ENCODE results near the gene GPX4. TPM values are rescaled to one million over a fixed set of nuclear protein-coding genes. Genes with fewer than 3 reads are reported as not detected.

The GPX4 gene
- total and polyA plus RNA-seq, 2 of the 13 experiments (the other 11 are each of a cell fraction or from before 2014, with no cell fraction given), result 535 to 613 TPM

GRCh38 chr19:1093811-1094553, 9.8 kb upstream of the GPX4 start (continued):
- TF ChIP-seq FOXP4 (CRISPR knock-in tag; IDR thresholded peaks at IDR 0.05) (no peak), RARA (CRISPR knock-in tag; IDR thresholded peaks at IDR 0.05) (peak; percentile 47; the same call in 1 of the 2 replicates), ZNF605 (CRISPR knock-in tag; IDR thresholded peaks at IDR 0.05) (no peak; the same call in 1 of the 2 replicates), PAX8 (CRISPR knock-in tag; IDR thresholded peaks at IDR 0.05; ENCODE audit: borderline replicate concordance) (no peak), NONO (IDR thresholded peaks at IDR 0.05) (no peak), NONO (CRISPR knock-in tag; conservative IDR thresholded peaks at IDR 0.05) (0 out of 2 replicates have a peak, but pooled peaks have one; percentile 46), TRAFD1 (CRISPR knock-in tag; IDR thresholded peaks at IDR 0.05; ENCODE audit: borderline replicate concordance) (no peak), MLLT10 (CRISPR knock-in tag; IDR thresholded peaks at IDR 0.05) (no peak), AKAP8 (CRISPR knock-in tag; IDR thresholded peaks at IDR 0.05) (no peak), ATM (IDR thresholded peaks at IDR 0.05; ENCODE audit: borderline replicate concordance) (no peak), ZNF746 (CRISPR knock-in tag; IDR thresholded peaks at IDR 0.05) (no peak), ZBTB21 (CRISPR knock-in tag; IDR thresholded peaks at IDR 0.05) (no peak), ZNF10 (CRISPR knock-in tag; IDR thresholded peaks at IDR 0.05; ENCODE audit: borderline replicate concordance, low read depth) (no peak), SMAD3 (CRISPR knock-in tag; IDR thresholded peaks at IDR 0.05) (no peak), CBX1 (IDR thresholded peaks at IDR 0.05; ENCODE audit: low read depth) (no peak), ZNF816 (CRISPR knock-in tag; IDR thresholded peaks at IDR 0.05; ENCODE audit: borderline replicate concordance) (no peak), GPN1 (CRISPR knock-in tag; IDR thresholded peaks at IDR 0.05; ENCODE audit: borderline replicate concordance) (no peak), MEF2D (CRISPR knock-in tag; IDR thresholded peaks at IDR 0.05) (no peak), ZNF383 (CRISPR knock-in tag; IDR thresholded peaks at IDR 0.05; ENCODE audit: borderline replicate concordance) (no peak), YEATS2 (CRISPR knock-in tag; IDR thresholded peaks at IDR 0.05; ENCODE audit: borderline replicate concordance) (no peak), DRAP1 (CRISPR knock-in tag; IDR thresholded peaks at IDR 0.05) (no peak)
- TF ChIP-seq, protein P1, sequence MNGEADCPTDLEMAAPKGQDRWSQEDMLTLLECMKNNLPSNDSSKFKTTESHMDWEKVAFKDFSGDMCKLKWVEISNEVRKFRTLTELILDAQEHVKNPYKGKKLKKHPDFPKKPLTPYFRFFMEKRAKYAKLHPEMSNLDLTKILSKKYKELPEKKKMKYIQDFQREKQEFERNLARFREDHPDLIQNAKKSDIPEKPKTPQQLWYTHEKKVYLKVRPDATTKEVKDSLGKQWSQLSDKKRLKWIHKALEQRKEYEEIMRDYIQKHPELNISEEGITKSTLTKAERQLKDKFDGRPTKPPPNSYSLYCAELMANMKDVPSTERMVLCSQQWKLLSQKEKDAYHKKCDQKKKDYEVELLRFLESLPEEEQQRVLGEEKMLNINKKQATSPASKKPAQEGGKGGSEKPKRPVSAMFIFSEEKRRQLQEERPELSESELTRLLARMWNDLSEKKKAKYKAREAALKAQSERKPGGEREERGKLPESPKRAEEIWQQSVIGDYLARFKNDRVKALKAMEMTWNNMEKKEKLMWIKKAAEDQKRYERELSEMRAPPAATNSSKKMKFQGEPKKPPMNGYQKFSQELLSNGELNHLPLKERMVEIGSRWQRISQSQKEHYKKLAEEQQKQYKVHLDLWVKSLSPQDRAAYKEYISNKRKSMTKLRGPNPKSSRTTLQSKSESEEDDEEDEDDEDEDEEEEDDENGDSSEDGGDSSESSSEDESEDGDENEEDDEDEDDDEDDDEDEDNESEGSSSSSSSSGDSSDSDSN (CRISPR knock-in tag; IDR thresholded peaks at IDR 0.05), result no peak; the same call in 1 of the 2 replicates
- TF ChIP-seq, protein P2, sequence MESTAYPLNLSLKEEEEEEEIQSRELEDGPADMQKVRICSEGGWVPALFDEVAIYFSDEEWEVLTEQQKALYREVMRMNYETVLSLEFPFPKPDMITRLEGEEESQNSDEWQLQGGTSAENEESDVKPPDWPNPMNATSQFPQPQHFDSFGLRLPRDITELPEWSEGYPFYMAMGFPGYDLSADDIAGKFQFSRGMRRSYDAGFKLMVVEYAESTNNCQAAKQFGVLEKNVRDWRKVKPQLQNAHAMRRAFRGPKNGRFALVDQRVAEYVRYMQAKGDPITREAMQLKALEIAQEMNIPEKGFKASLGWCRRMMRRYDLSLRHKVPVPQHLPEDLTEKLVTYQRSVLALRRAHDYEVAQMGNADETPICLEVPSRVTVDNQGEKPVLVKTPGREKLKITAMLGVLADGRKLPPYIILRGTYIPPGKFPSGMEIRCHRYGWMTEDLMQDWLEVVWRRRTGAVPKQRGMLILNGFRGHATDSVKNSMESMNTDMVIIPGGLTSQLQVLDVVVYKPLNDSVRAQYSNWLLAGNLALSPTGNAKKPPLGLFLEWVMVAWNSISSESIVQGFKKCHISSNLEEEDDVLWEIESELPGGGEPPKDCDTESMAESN (CRISPR knock-in tag; conservative IDR thresholded peaks at IDR 0.05), result no peak
